SK-N-SH treated with all-trans-retinoic acid at 6 μM for 48 hours (cell line): ENCODE data around the gene HAPLN2.

ENCODE experiments used
- CSDC2 ChIP-seq: fragments of 250-450 bp; sonication (Bioruptor Pico); IDR thresholded peaks from 2 replicates; pipeline ENCODE4 v1.5.0; 2020; ENCODE audit warnings: mild to moderate bottlenecking, moderate library complexity
- ESRRG ChIP-seq: fragments of 250-450 bp; sonication (Bioruptor Pico); IDR thresholded peaks from 2 replicates; pipeline ENCODE4 v1.6.1; 2021; ENCODE audit warnings: mild to moderate bottlenecking
- OSR1 ChIP-seq: fragments of 250-450 bp; sonication (Bioruptor Pico); IDR thresholded peaks from 2 replicates; pipeline ENCODE4 v1.8.0; 2022; ENCODE audit warnings: moderate library complexity, mild to moderate bottlenecking, inconsistent platforms
- RARB ChIP-seq: fragments of 250-450 bp; sonication (Bioruptor Pico); IDR thresholded peaks from 2 replicates; pipeline ENCODE4 v1.8.0; 2021; ENCODE audit warnings: mild to moderate bottlenecking, moderate library complexity
- TCF4 ChIP-seq: fragments of 250-450 bp; sonication (Bioruptor Pico); IDR thresholded peaks from 2 replicates; pipeline ENCODE4 v1.8.0; 2021; ENCODE audit warnings: mild to moderate bottlenecking, moderate library complexity, borderline replicate concordance
- TOX ChIP-seq: fragments of 250-450 bp; sonication (Bioruptor Pico); IDR thresholded peaks from 2 replicates; pipeline ENCODE4 v1.8.0; 2021; ENCODE audit warnings: mild to moderate bottlenecking, moderate library complexity, borderline replicate concordance
- ZC3H10 ChIP-seq: fragments of 250-450 bp; sonication (Bioruptor Pico); IDR thresholded peaks from 2 replicates; pipeline ENCODE4 v1.5.1; 2021; ENCODE audit warnings: mild to moderate bottlenecking, moderate library complexity
- ZFP30 ChIP-seq: fragments of 450-650 bp; formaldehyde crosslinking; IDR thresholded peaks from 2 replicates; pipeline ENCODE4 v1.5.0; 2022; ENCODE audit warnings: mild to moderate bottlenecking, moderate library complexity
- ZNF565 ChIP-seq: fragments of 450-650 bp; formaldehyde crosslinking; conservative IDR thresholded peaks from 2 replicates; pipeline ENCODE4 v1.5.0; 2020; ENCODE audit warnings: low read depth, mild to moderate bottlenecking, moderate library complexity
- ZNF70 ChIP-seq: fragments of 450-650 bp; formaldehyde crosslinking; IDR thresholded peaks from 2 replicates; pipeline ENCODE4 v1.5.0; 2020; ENCODE audit warnings: mild to moderate bottlenecking, moderate library complexity
- TF ChIP-seq, protein P1 (sequence below): fragments of 250-450 bp; sonication (Bioruptor Pico); IDR thresholded peaks from 2 replicates; pipeline ENCODE4 v1.5.0; 2020; ENCODE audit warnings: mild to moderate bottlenecking, moderate library complexity
- TF ChIP-seq, protein P2 (sequence below): fragments of 250-450 bp; sonication (Bioruptor Pico); IDR thresholded peaks from 2 replicates; pipeline ENCODE4 v1.8.0; 2020; ENCODE audit warnings: mild to moderate bottlenecking, moderate library complexity, borderline replicate concordance

DNA sequence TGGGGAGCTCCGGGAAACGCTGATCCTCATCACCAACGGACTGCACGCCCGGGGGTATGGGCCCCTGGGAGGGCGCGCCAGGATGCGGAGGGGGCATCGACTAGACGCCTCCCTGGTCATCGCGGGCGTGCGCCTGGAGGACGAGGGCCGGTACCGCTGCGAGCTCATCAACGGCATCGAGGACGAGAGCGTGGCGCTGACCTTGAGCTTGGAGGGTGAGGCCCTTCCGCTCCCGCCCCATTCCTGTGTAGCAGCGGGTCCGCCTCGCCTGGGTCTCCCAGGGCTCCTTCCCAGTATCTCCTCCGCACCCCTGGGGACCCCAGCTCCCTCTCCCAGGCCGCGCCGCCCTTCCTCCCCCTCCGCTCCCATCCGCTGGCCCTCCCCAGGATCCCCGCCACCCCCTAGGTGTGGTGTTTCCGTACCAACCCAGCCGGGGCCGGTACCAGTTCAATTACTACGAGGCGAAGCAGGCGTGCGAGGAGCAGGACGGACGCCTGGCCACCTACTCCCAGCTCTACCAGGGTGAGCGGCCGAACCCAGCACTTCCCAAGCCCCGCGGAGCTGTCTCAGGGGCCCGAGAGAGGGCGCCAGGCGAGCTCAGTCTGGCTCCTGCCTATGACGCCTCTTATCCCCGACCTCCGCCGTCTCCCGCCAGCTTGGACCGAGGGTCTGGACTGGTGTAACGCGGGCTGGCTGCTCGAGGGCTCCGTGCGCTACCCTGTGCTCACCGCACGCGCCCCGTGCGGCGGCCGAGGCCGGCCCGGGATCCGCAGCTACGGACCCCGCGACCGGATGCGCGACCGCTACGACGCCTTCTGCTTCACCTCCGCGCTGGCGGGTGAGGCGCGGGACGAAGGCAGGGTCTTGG is 5.0 kb downstream of the HAPLN2 start:
- no peak for TF ChIP-seq OSR1 (CRISPR knock-in tag)
- TF ChIP-seq, protein P1, sequence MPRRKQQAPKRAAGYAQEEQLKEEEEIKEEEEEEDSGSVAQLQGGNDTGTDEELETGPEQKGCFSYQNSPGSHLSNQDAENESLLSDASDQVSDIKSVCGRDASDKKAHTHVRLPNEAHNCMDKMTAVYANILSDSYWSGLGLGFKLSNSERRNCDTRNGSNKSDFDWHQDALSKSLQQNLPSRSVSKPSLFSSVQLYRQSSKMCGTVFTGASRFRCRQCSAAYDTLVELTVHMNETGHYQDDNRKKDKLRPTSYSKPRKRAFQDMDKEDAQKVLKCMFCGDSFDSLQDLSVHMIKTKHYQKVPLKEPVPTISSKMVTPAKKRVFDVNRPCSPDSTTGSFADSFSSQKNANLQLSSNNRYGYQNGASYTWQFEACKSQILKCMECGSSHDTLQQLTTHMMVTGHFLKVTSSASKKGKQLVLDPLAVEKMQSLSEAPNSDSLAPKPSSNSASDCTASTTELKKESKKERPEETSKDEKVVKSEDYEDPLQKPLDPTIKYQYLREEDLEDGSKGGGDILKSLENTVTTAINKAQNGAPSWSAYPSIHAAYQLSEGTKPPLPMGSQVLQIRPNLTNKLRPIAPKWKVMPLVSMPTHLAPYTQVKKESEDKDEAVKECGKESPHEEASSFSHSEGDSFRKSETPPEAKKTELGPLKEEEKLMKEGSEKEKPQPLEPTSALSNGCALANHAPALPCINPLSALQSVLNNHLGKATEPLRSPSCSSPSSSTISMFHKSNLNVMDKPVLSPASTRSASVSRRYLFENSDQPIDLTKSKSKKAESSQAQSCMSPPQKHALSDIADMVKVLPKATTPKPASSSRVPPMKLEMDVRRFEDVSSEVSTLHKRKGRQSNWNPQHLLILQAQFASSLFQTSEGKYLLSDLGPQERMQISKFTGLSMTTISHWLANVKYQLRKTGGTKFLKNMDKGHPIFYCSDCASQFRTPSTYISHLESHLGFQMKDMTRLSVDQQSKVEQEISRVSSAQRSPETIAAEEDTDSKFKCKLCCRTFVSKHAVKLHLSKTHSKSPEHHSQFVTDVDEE (CRISPR knock-in tag), result no peak
- TF ChIP-seq TCF4 (CRISPR knock-in tag), result no peak
- TF ChIP-seq, protein P2, sequence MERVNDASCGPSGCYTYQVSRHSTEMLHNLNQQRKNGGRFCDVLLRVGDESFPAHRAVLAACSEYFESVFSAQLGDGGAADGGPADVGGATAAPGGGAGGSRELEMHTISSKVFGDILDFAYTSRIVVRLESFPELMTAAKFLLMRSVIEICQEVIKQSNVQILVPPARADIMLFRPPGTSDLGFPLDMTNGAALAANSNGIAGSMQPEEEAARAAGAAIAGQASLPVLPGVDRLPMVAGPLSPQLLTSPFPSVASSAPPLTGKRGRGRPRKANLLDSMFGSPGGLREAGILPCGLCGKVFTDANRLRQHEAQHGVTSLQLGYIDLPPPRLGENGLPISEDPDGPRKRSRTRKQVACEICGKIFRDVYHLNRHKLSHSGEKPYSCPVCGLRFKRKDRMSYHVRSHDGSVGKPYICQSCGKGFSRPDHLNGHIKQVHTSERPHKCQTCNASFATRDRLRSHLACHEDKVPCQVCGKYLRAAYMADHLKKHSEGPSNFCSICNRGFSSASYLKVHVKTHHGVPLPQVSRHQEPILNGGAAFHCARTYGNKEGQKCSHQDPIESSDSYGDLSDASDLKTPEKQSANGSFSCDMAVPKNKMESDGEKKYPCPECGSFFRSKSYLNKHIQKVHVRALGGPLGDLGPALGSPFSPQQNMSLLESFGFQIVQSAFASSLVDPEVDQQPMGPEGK, result no peak
- no peak for TF ChIP-seq ZC3H10 (CRISPR knock-in tag)
- TF ChIP-seq TOX (CRISPR knock-in tag), result no peak
- no peak for TF ChIP-seq CSDC2 (CRISPR knock-in tag)
- no peak for TF ChIP-seq ESRRG (CRISPR knock-in tag)
- no peak for TF ChIP-seq ZNF565
- TF ChIP-seq ZFP30 (CRISPR knock-in tag), result no peak
- no peak for TF ChIP-seq ZNF70 (CRISPR knock-in tag)
- no peak for TF ChIP-seq RARB (CRISPR knock-in tag)
